CD4-positive, alpha-beta T cell (primary cell): Measurements from ENCODE around the gene TEDC2. TPM values are rescaled to one million over a fixed set of nuclear protein-coding genes. Genes with fewer than 3 reads are reported as not detected.

Experiments used
- ATAC-seq: fragments of 200-7000 bp; cut with Tn5 transposase; one replicate; pipeline ENCODE4 v1.10.0; 2022; ENCODE audit warnings: mild to moderate bottlenecking; ENCODE audit not compliant: poor library complexity
- CTCF ChIA-PET: fragments of 350-600 bp; sonication (Branson Sonifier 250); formaldehyde crosslinking; loops from one replicate; lab custom pipeline; 2021; ENCODE audit warnings: antibody characterized with exemption, inconsistent platforms; lab: Charles Lee
- POLR2A ChIA-PET: fragments of 350-600 bp; sonication (Branson Sonifier 250); formaldehyde crosslinking; loops from one replicate; lab custom pipeline; 2021; ENCODE audit warnings: antibody characterized with exemption, inconsistent platforms; lab: Charles Lee
- DNase-seq, 14 experiments: peaks; one replicate each; pipeline ENCODE4 v3.0.0-alpha.2; 2013 to 2020; ENCODE audit warnings: mixed read lengths in 2 of 14
- H3K27ac ChIP-seq, 2 donors: one replicate each; pipeline versions ENCODE4 v1.5.1 to v1.7.0; 2013; ENCODE audit warnings: low read length in 2 of 2, low read depth in 1 of 2, mild to moderate bottlenecking in 1 of 2
- H3K27me3 ChIP-seq, 2 experiments: 1 replicate in 1 of 2; 2 replicates in 1 of 2; pipeline versions ENCODE4 v1.6.1 to v1.7.0; 2013; ENCODE audit warnings: low read length in 2 of 2, control low read depth in 1 of 2, mild to moderate bottlenecking in 1 of 2, moderate library complexity in 1 of 2; ENCODE audit not compliant: insufficient read depth in 2 of 2, control insufficient read depth in 1 of 2
- H3K36me3 ChIP-seq: one replicate; pipeline ENCODE4 v1.6.1; 2013; ENCODE audit warnings: low read length, control low read depth; ENCODE audit not compliant: insufficient read depth
- H3K4me1 ChIP-seq: one replicate; pipeline ENCODE4 v1.6.1; 2013; ENCODE audit warnings: low read length, control low read depth; ENCODE audit not compliant: insufficient read depth
- H3K4me3 ChIP-seq: one replicate; pipeline ENCODE4 v1.5.1; 2013; ENCODE audit warnings: mild to moderate bottlenecking, low read length, moderate library complexity
- H3K9me3 ChIP-seq, 2 experiments: 1 replicate in 1 of 2; 2 replicates in 1 of 2; pipeline versions ENCODE4 v1.6.1 to v1.7.0; 2013; ENCODE audit warnings: low read length in 2 of 2, mild to moderate bottlenecking in 2 of 2, control low read depth in 1 of 2, moderate library complexity in 1 of 2; ENCODE audit not compliant: control insufficient read depth in 1 of 2, insufficient read depth in 1 of 2
- H3K27ac Mint-ChIP-seq: one replicate; pipeline ENCODE4 v1.8.0; 2020; ENCODE audit warnings: mixed read lengths
- H3K27me3 Mint-ChIP-seq: one replicate; pipeline ENCODE4 v1.8.0; 2021; ENCODE audit warnings: mixed read lengths
- H3K36me3 Mint-ChIP-seq: one replicate; pipeline ENCODE4 v1.8.0; 2021; ENCODE audit warnings: low read depth, mixed read lengths
- H3K4me1 Mint-ChIP-seq: one replicate; pipeline ENCODE4 v1.8.0; 2021; ENCODE audit warnings: low read depth, mixed read lengths
- H3K4me3 Mint-ChIP-seq: one replicate; pipeline ENCODE4 v1.8.0; 2020; ENCODE audit warnings: mild to moderate bottlenecking, mixed read lengths
- H3K9me3 Mint-ChIP-seq: one replicate; pipeline ENCODE4 v1.8.0; 2020; ENCODE audit warnings: mixed read lengths
- intact Hi-C, 2 experiments: fragments of 100-400 bp; cut with DNase I in 1 of 2; cut with micrococcal nuclease in 1 of 2; formaldehyde crosslinking; loops; one replicate each; pipeline versions ENCODE4 v1.15.1 to v1.9.0; 2023 to 2025; cut with DNase I, micrococcal nuclease
- microRNA-seq: library from miRNA; unstranded; fragments of <30 nt; microRNA quantifications from one replicate; pipeline ENCODE4 v1.2.0, GENCODE V29; 2021; ENCODE audit warnings: borderline microRNAs expressed, borderline replicate concordance
- total RNA-seq, 174 experiments: library from RNA in 2 of 174; stranded (reverse) in 2 of 174; gene quantifications; one replicate each; pipeline ENCODE4 v1.2.3 and lab custom pipeline; 2021 to 2026
- TF ChIP-seq, protein P1 (sequence below): fragments of 200-600 bp; IDR thresholded peaks from one replicate; pipeline ENCODE4 v1.8.0; 2022; ENCODE audit warnings: antibody characterized with exemption, mild to moderate bottlenecking

TEDC2 gene
- total RNA-seq, 2 experiments from 2014 or later = 0.17 to 0.27 TPM

DNA sequence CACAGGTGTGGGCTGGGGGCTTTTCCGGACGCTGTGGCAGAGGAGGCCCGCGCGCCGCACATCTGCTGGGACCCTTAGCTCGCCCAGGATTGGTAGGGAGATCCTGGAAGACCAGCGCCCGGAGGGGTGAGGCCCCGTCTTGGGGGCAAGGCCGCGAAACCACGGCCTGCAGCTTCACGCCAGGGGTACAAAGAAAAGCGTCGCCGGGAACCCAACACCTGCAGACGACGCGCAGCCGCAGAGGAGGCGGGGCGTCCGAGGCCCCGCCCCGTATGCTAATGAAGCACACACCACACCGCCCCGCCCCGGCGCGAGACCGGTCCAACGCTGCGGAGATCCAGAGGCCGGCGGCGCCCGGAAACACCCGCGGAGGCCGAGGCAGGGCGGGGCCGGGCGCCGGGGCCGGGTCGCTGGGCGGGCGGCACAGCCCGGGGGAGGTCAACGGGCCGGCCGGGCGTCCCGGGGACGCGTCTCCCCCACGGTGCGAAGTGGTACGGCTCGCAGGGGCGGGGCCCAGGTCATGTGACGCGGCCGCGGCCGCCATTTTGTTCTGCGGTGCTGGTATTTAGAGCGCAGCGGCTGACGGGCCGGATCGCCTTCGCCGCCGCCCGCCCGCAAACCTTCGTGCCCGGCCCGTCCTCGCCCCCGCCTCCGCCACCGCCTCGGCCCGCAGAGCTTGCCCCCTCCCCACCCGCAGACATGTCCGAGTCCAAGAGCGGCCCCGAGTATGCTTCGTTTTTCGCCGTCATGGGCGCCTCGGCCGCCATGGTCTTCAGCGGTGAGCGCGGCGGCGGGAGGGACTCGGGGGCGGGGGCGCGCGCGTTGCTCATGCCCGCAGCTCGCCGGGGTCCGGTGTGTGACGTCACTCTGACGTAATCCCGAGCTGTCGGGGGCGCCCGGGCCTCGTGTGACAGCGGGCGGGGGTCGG, 53.8 kb downstream of the TEDC2 start, which contains the start of gene ATP6V0C:
TSS of gene ATP6V0C (plus strand) at position 548 of the 928 bp plus-strand sequence. CDS start at position 700, 152 bp downstream.
- POLR2A ChIA-PET = interaction anchor here (0.6 to 4.4 kb wide), 14 partner anchors 12 to 731 kb away, joined by 3 to 66 read pairs (median 4); partner anchors contain the start of genes CEMP1, ECI1, NUBP2 and PDPK1
- peak; percentile 84 to 96 (median 90) for DNase-seq
- TF ChIP-seq, protein P1, sequence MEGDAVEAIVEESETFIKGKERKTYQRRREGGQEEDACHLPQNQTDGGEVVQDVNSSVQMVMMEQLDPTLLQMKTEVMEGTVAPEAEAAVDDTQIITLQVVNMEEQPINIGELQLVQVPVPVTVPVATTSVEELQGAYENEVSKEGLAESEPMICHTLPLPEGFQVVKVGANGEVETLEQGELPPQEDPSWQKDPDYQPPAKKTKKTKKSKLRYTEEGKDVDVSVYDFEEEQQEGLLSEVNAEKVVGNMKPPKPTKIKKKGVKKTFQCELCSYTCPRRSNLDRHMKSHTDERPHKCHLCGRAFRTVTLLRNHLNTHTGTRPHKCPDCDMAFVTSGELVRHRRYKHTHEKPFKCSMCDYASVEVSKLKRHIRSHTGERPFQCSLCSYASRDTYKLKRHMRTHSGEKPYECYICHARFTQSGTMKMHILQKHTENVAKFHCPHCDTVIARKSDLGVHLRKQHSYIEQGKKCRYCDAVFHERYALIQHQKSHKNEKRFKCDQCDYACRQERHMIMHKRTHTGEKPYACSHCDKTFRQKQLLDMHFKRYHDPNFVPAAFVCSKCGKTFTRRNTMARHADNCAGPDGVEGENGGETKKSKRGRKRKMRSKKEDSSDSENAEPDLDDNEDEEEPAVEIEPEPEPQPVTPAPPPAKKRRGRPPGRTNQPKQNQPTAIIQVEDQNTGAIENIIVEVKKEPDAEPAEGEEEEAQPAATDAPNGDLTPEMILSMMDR = no peak
- Mint-ChIP-seq H3K4me3 (peak within 1 kb of the TSS; percentile 95), H3K27me3 (no peaks in the 10 kb centered on the region), H3K4me1 (peaks cover 60% of the 10 kb centered on the region), H3K36me3 (peaks cover 52% of the 10 kb centered on the region), H3K27ac (peak within 1 kb of the TSS; percentile 100), H3K9me3 (no peaks in the 10 kb centered on the region)
- peak within 1 kb of the TSS; percentile 71 for H3K4me3 ChIP-seq
- peaks cover 6% of the 10 kb centered on the region for H3K36me3 ChIP-seq
- ATAC-seq = peak; percentile 88
- intact Hi-C loops = loop anchor here (2.0 kb wide), 2 partner anchors 17 to 19 kb away; partner anchors contain the start of gene CEMP1 (in 1 of the 2)
- peaks cover 53% of the 10 kb centered on the region for H3K4me1 ChIP-seq
- no peaks in the 10 kb centered on the region for H3K9me3 ChIP-seq
- no peaks in the 10 kb centered on the region for H3K27me3 ChIP-seq
- H3K27ac ChIP-seq = peak within 1 kb of the TSS; percentile 91 to 96
- CTCF ChIA-PET = interaction anchor here (1.0 kb wide), 1 partner anchor 173 kb away, joined by 3 read pairs; the partner anchor contains the start of gene ABCA3

Small RNAs within 50 kb of the gene (microRNA-seq; reads per million reads assigned to microRNA genes)
- not detected for gene MIR6767
- not detected for gene MIR6768

Other genes with a start within 250 kb of the TEDC2 start
- gene BRICD5, start 249.2 kb upstream of the TEDC2 start, total RNA-seq = 1 to 10 TPM; 4.2 to 5.0 TPM
- 1 to 10 TPM; 8.1 to 8.5 TPM for gene PGP, start 245.3 kb upstream of the TEDC2 start, total RNA-seq
- gene E4F1, start 236.5 kb upstream of the TEDC2 start, total RNA-seq = 10 to 100 TPM; 31.8 to 33.8 TPM
- under 1 TPM; 0.22 to 0.36 TPM for gene DNASE1L2, start 223.7 kb upstream of the TEDC2 start, total RNA-seq
- gene ECI1, start 208.5 kb upstream of the TEDC2 start, total RNA-seq = 10 to 100 TPM; 10.1 to 12.5 TPM
- gene RNPS1, start 192.0 kb upstream of the TEDC2 start, total RNA-seq = 100 to 1,000 TPM; 211 to 214 TPM
- 1 to 10 TPM; 7.0 to 7.7 TPM for gene ABCA3, start 119.4 kb upstream of the TEDC2 start, total RNA-seq
- 1 to 10 TPM in 1 of 2 experiments, under 1 TPM in 1; 0.81 to 1.3 TPM for gene CCNF, start 30.7 kb upstream of the TEDC2 start, total RNA-seq
- not detected for gene NTN3, start 11.2 kb downstream of the TEDC2 start, total RNA-seq
- gene TBC1D24, start 15.0 kb downstream of the TEDC2 start, total RNA-seq = 1 to 10 TPM; 1.2 to 2.1 TPM
- gene ATP6V0C, start 53.8 kb downstream of the TEDC2 start, total RNA-seq = 100 to 1,000 TPM; 224 to 234 TPM
- 100 to 1,000 TPM; 171 to 177 TPM for gene AMDHD2, start 60.3 kb downstream of the TEDC2 start, total RNA-seq
- 1 to 10 TPM; 1.0 to 1.8 TPM for gene CEMP1, start 71.3 kb downstream of the TEDC2 start, total RNA-seq
- gene PDPK1, start 77.9 kb downstream of the TEDC2 start, total RNA-seq = 10 to 100 TPM; 46.1 to 51.1 TPM
- 10 to 100 TPM; 20.6 to 22.6 TPM for gene KCTD5, start 222.4 kb downstream of the TEDC2 start, total RNA-seq